CD4-positive, alpha-beta T cell treated with Interleukin-1 beta for 1 hour (primary cell): Measurements from ENCODE around the gene LRRC73.
A peak's percentile ranks its signal among the peaks of the same experiment; 100 is the strongest.
"Not testable (repeated sequence)": the region's sequence is repeated elsewhere in the genome, so short reads cannot be mapped to it uniquely, and the experiment has no call there.

ENCODE experiments used
- DNase-seq, 2 donors: peaks; one replicate each; pipeline ENCODE4 v3.0.0-alpha.2; 2020 to 2022

The LRRC73 gene

GRCh38 chr6:43491750-43492661 is 18.1 kb downstream of the LRRC73 start:
- DNase-seq: no peak

GRCh38 chr6:43490523-43490939 is 19.6 kb downstream of the LRRC73 start:
- DNase-seq: no peak

GRCh38 chr6:43489277-43490072 is 20.7 kb downstream of the LRRC73 start:
- no peak for DNase-seq

GRCh38 chr6:43488667-43489276 is 21.4 kb downstream of the LRRC73 start:
- no peak for DNase-seq

GRCh38 chr6:43481591-43482236 is 28.4 kb downstream of the LRRC73 start:
- DNase-seq: no peak

GRCh38 chr6:43481075-43481474 is 29.1 kb downstream of the LRRC73 start:
- no peak for DNase-seq

- DNase-seq: peak in 1 of 2 donors; percentile 15
Observed at GRCh38 chr6:43478008-43478372, 32.2 kb downstream of the LRRC73 start.

- peak; percentile 94 to 96 for DNase-seq
Observed at GRCh38 chr6:43477235-43478007, 32.7 kb downstream of the LRRC73 start, which contains the start of gene TJAP1. Gene TJAP1, plus strand, starts transcription at chr6:43477570. Its CDS starts 21,432 bp downstream, at chr6:43499002.

GRCh38 chr6:43476746-43477145 is 33.4 kb downstream of the LRRC73 start:
- peak in 1 of 2 donors; percentile 13 for DNase-seq

- DNase-seq: no peak
Observed at GRCh38 chr6:43475516-43475915, 34.6 kb downstream of the LRRC73 start.

- DNase-seq: no peak
Observed at GRCh38 chr6:43472515-43472914, 37.6 kb downstream of the LRRC73 start.

GRCh38 chr6:43471399-43471798 is 38.7 kb downstream of the LRRC73 start:
- DNase-seq: no peak

- no peak for DNase-seq
Observed at GRCh38 chr6:43469947-43470346, 40.2 kb downstream of the LRRC73 start.

- DNase-seq: no peak
Observed at GRCh38 chr6:43468748-43469681, 41.1 kb downstream of the LRRC73 start.

GRCh38 chr6:43468240-43468639 is 41.9 kb downstream of the LRRC73 start:
- no peak for DNase-seq

GRCh38 chr6:43467752-43468151 is 42.4 kb downstream of the LRRC73 start:
- no peak for DNase-seq

- DNase-seq: not testable (repeated sequence)
Observed at GRCh38 chr6:43467265-43467664, 42.9 kb downstream of the LRRC73 start.

- DNase-seq: no peak
Observed at GRCh38 chr6:43465948-43466347, 44.2 kb downstream of the LRRC73 start.

- DNase-seq: no peak
Observed at GRCh38 chr6:43464337-43464736, 45.8 kb downstream of the LRRC73 start.

GRCh38 chr6:43461936-43462335 is 48.2 kb downstream of the LRRC73 start:
- no peak for DNase-seq

- DNase-seq: no peak
Observed at GRCh38 chr6:43460032-43460431, 50.1 kb downstream of the LRRC73 start.
